Activated naive CD4-positive, alpha-beta T cell treated with anti-CD3 and anti-CD28 coated beads, Interleukin-2, amount 50 U/mL, for 24 hours (primary cell): Measurements from ENCODE around the gene GRK4.
"Not testable (repeated sequence)": the region's sequence is repeated elsewhere in the genome, so short reads cannot be mapped to it uniquely, and the experiment has no call there.

ENCODE experiments used
- H3K27ac Mint-ChIP-seq: one replicate; pipeline ENCODE4 v1.8.0; 2021; ENCODE audit warnings: mild to moderate bottlenecking, mixed read lengths
- H3K27me3 Mint-ChIP-seq: one replicate; pipeline ENCODE4 v1.8.0; 2021; ENCODE audit warnings: mixed read lengths
- H3K36me3 Mint-ChIP-seq: one replicate; pipeline ENCODE4 v1.8.0; 2021; ENCODE audit warnings: mixed read lengths
- H3K4me1 Mint-ChIP-seq: one replicate; pipeline ENCODE4 v1.8.0; 2021; ENCODE audit warnings: mixed read lengths
- H3K4me3 Mint-ChIP-seq: one replicate; pipeline ENCODE4 v1.8.0; 2021; ENCODE audit warnings: mild to moderate bottlenecking, mixed read lengths
- H3K9me3 Mint-ChIP-seq: one replicate; pipeline ENCODE4 v1.8.0; 2021; ENCODE audit warnings: mixed read lengths

GRK4 gene

DNA sequence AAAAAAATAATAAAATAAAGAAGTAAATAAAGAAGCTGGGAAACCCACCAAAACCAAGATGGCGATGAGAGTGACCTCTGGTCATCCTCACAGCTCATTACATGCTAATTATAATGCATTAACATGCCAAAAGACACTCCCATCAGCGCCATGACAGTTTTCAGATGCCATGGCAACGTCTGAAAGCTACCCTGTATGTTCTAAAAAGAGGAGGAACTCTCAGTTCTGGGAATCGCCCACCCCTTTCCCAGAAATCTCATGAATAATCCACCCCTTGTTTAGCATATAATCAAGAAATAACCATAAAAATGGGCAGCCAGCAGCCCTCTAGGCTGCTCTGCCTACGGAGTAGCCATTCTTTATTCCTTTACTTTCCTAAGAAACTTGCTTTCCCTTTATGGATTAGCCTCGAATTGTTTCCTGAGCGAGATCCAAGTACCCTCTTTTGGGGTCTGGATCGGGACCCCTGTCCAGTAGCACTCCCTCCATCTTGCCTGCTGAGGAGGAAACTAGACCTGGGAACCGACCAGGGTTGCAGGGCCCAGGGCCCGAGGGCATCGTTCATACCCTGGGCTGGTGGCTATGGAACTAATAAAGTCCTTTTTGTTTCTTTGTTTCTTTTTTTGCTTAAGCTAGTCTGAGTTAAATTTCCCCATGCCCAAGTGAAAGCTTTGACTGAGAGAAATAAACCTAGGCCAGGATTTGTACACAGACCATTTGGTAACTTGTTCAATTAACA, 80.1 kb downstream of the GRK4 start:
- H3K36me3 Mint-ChIP-seq, result peaks cover 3% of the 10 kb centered on the region
- no peak overlapping the region for H3K4me3 Mint-ChIP-seq
- no peaks in the 10 kb centered on the region for H3K27me3 Mint-ChIP-seq
- no peak overlapping the region for H3K27ac Mint-ChIP-seq
- peaks cover 40% of the 10 kb centered on the region for H3K4me1 Mint-ChIP-seq
- H3K9me3 Mint-ChIP-seq, result no peaks in the 10 kb centered on the region

DNA sequence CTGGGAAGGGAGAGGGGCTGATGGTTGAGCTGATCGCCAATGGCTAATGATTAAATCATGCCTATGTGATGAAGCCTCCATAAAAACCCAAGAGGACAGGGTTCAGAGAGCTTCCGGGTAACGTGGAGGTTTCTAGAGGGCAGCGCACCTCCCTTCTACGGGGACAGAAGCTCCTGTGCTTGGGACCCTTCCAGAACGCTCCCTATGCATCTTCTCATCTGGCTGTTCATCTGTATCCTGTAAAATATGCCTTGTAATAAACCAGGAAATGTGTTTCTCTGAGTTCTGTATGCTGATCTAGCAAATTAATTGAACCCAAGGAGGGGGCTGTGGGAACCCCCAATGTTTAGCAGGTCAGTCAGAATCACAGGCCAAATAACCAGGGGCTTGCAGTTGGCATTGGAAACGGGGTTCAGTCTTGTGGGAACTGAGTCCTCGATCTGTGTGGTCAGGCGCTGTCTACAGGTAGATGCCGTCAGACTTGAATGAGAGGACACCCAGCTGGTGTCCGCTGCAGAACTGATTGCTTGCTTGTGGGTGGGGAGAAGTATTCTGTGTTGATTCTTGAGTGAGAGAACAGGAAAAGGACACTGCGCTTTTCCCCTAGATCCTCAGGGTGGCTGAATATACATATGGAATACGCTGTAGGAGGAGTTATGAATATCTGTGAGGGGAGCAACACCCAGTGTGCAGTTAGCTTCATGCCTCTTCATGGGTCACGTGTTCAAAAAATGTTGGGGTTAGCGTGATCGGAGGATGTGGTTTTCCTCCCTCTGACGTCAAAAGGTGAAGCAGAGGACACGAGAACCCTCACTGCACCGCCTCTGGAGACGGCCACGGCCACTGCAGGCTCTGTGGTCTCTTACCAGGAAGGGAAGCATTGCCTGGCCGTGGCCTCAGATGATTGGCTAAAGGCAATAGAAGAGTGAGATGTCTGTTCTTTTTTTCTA, 81.8 kb downstream of the GRK4 start:
- H3K4me3 Mint-ChIP-seq, result peak overlapping the region; percentile 49
- no peaks in the 10 kb centered on the region for H3K9me3 Mint-ChIP-seq
- H3K27ac Mint-ChIP-seq, result peak overlapping the region; percentile 55
- H3K36me3 Mint-ChIP-seq, result peaks cover 3% of the 10 kb centered on the region
- H3K27me3 Mint-ChIP-seq, result no peaks in the 10 kb centered on the region
- H3K4me1 Mint-ChIP-seq, result peaks cover 39% of the 10 kb centered on the region

DNA sequence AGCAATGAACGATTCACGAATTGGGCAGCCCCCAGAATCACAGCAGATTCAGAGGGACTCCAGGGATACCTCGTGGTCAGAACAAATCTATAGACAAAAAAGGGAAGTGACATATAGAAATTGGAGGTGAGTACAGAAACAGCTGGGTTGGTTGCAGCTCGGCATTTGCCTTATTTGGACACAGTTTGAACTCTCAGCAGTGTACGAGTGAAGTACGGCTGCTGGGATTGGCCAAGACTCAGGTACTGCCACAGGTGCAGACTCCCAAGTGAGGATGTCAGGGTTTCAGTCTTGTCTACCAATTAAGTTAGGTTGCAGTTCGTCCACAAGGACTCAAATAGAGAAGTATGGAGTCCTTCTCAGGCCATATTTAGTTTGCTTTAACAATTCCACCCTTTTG, 82.8 kb downstream of the GRK4 start:
- Mint-ChIP-seq H3K36me3 (peaks cover 3% of the 10 kb centered on the region), H3K27ac (no peak overlapping the region), H3K27me3 (no peaks in the 10 kb centered on the region), H3K4me3 (no peak overlapping the region), H3K4me1 (peaks cover 36% of the 10 kb centered on the region), H3K9me3 (no peaks in the 10 kb centered on the region)

DNA sequence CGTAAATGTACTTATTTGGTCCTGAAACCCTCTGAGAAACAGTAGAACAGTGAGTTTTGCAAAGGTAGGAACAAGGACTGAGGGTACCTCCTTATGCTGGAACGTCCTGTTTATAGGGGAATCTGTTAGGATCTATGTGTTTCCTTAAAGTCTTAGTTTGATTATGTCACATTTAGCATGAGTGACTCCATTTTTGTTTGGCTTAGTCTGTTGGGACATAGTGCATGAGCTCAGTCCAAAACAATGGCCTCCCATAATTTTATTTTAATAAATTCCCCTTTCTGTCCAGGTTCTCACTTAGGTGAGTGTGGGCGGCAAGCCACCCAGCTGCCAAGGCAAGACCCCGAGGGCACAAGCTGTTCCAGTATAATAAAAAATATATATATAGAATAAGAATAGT, 83.3 kb downstream of the GRK4 start:
- Mint-ChIP-seq H3K9me3 (no peaks in the 10 kb centered on the region), H3K27me3 (no peaks in the 10 kb centered on the region), H3K4me3 (no peak overlapping the region), H3K36me3 (peaks cover 3% of the 10 kb centered on the region), H3K4me1 (peaks cover 35% of the 10 kb centered on the region), H3K27ac (no peak overlapping the region)

DNA sequence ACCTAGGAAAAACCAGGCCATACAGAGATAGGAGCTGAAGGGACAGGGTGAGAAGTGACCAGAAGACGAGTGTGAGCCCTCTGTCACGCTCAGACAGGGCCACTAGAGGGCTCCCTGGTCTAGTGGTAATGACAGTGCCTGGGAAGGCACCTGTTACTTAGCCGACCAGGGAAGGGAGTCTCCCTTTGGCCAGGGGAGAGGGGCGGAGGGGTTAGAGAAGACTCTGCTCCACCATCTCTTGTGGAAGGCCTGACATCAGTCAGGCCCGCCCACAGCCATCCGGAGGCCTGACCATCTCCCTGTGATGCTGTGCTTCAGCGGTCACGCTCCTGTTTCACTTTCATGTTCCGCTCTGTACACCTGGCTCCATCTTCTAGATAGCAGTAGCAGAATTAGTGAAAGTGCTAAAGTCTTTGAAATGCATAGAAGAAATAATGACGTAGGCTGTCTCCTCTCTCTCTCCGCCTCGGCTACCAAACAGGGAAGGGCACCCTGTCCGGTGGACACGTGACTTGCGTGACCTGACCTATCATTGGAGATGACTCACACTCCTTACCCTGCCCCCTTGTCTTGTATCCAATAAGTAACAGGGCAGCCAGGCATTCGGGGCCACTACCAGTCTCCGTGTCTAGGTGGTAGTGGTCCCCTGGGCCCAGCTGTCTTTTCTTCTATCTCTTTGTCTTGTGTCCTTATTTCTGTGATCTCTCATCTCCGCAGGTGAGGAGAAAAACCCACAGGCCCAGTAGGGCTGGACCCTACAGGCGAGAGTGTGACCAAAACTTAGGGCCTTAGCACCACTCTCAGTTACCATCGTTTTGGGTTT, 84.3 kb downstream of the GRK4 start:
- peak overlapping the region; percentile 74 for H3K4me3 Mint-ChIP-seq
- peaks cover 3% of the 10 kb centered on the region for H3K36me3 Mint-ChIP-seq
- peak overlapping the region; percentile 78 for H3K27ac Mint-ChIP-seq
- no peaks in the 10 kb centered on the region for H3K27me3 Mint-ChIP-seq
- no peaks in the 10 kb centered on the region for H3K9me3 Mint-ChIP-seq
- H3K4me1 Mint-ChIP-seq, result peaks cover 27% of the 10 kb centered on the region

DNA sequence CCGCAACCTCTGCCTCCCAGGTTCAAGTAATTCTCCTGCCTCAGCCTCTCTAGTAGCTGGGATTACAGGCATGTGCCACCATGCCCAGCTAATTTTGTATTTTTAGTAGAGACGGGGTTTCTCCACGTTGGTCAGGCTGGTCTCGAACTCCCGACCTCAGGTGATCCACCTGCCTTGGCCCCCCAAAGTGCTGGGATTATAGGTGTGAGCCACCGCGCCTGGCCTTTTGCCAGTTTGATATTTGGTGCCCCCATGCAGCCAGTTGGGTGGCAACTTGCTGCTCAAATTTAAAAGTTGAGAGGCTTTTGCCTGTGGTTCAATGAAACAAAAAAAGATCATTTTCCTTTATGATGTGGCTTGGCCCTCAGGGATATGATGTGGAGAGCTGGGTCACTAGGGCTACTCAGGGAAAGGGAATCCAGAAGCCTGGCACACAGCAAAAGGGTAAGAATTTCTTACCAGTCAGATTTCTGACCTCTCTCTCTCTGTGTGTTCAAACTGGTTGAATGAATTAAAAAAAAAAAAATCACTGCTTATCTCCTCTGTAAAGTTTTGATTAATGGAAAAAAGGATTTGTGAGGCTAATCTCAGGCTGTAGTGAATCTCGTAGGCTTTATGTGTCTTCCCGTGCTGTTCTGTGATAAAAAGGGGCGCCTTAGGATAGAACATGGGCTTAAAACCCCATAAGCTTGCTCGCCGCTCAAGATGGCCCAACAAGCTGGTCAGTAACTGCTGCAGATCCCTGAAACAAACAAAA, 87.9 kb downstream of the GRK4 start:
- peaks cover 13% of the 10 kb centered on the region for H3K9me3 Mint-ChIP-seq
- not testable (repeated sequence) for H3K27me3 Mint-ChIP-seq, H3K4me3 Mint-ChIP-seq, H3K27ac Mint-ChIP-seq, H3K36me3 Mint-ChIP-seq
- H3K4me1 Mint-ChIP-seq, result peaks cover 12% of the 10 kb centered on the region

DNA sequence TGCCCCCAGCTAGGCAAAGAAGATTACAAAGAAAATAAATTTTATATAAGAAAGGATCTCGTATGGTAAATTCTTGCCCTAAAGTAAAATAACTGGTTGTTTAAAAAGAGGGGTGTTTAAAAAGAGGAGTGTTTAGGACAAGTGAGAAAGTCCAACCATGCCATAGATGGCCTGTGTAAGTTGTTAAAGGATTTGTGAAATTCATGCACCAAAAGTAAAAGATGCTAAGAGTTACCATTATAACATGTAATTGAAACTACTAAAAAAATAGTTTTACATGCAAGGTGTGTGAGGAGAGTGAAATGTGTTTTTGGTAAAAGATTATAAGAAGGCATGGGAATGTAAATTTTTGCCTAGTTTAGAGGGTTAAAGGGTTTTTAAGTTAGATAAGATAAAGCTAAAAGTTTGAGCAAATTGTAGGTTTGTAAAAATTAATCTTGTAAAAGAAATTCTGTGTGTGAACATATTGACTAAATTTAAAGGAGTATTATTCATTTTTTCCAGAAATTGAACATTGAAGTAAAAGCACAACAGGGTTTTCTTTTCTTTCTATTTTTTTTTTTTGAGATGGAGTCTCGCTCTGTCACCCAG, 90.9 kb downstream of the GRK4 start:
- Mint-ChIP-seq H3K4me1 (no peaks in the 10 kb centered on the region), H3K36me3 (peaks cover 7% of the 10 kb centered on the region), H3K27ac (no peak overlapping the region)

DNA sequence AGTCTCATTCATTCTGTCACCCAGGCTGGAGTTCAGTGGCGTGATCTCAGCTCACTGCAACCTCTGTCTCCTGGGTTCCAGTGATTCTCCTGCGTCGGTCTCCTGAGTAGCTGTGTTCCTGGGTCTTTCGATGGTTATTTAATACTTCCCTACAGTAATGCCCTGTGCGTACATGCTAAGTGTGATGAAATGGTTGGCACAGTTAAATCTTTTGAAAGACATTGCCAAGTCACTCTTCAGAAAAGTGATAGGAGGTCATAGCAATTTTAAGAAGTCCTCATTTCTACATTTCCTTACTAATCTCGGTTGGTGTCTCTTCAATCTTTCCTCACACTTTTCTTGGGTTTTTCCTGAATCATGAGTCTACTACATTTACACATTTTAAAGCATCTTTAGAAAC, 96.6 kb downstream of the GRK4 start:
- Mint-ChIP-seq H3K36me3 (peaks cover 4% of the 10 kb centered on the region), H3K4me3 (no peak overlapping the region), H3K27me3 (peaks cover 2% of the 10 kb centered on the region), H3K27ac (no peak overlapping the region), H3K4me1 (no peaks in the 10 kb centered on the region), H3K9me3 (peaks cover 8% of the 10 kb centered on the region)

More for the DNA sequence above, 90.9 kb downstream of the GRK4 start:
- no peaks in the 10 kb centered on the region for H3K27me3 Mint-ChIP-seq
- peaks cover 13% of the 10 kb centered on the region for H3K9me3 Mint-ChIP-seq
- H3K4me3 Mint-ChIP-seq, result no peak overlapping the region

DNA sequence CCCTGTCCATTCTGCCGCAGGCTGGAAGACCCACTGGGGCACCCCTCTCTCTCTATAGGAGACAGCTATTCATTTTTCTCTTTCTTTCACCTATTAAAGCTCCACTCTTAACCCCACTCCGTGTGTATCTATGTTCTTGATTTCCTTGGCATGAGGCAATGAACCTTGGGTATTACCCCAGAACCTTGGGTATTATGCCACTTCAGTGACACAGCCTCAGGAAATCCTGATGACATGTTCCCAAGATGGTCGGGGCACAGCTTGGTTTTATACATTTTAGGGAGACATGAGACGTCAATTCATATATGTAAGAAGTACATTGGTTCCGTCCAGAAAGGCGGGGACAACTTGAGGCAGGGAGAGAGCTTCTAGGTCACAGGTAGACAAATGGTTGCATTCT, 97.6 kb downstream of the GRK4 start:
- H3K4me3 Mint-ChIP-seq, result no peak overlapping the region
- H3K4me1 Mint-ChIP-seq, result no peaks in the 10 kb centered on the region
- peaks cover 2% of the 10 kb centered on the region for H3K27me3 Mint-ChIP-seq
- peaks cover 1% of the 10 kb centered on the region for H3K36me3 Mint-ChIP-seq
- no peak overlapping the region for H3K27ac Mint-ChIP-seq
- H3K9me3 Mint-ChIP-seq, result peaks cover 3% of the 10 kb centered on the region

DNA sequence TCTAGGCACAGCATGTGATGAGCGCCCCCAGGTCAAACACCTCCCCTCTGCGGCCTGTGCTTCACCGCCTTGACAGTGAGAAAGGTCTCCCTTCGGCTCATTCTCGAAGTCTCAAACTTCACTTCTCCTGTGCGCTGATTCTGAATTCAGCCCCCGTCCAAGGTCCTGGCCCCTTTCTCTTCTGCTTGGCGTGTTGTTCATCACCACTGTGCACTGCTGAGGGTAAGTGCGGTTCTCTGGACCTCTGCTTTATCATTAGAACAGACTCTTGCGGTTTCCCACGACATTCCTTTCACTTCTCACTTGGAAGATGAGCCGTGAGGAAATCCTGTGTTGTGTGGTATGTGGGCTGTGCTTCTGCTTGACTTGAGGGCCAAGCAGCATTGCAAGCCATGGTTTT, 99.1 kb downstream of the GRK4 start:
- H3K4me3 Mint-ChIP-seq, result no peak overlapping the region
- H3K27me3 Mint-ChIP-seq, result peaks cover 2% of the 10 kb centered on the region
- H3K9me3 Mint-ChIP-seq, result no peaks in the 10 kb centered on the region
- H3K27ac Mint-ChIP-seq, result no peak overlapping the region
- H3K4me1 Mint-ChIP-seq, result no peaks in the 10 kb centered on the region
- H3K36me3 Mint-ChIP-seq, result no peaks in the 10 kb centered on the region

DNA sequence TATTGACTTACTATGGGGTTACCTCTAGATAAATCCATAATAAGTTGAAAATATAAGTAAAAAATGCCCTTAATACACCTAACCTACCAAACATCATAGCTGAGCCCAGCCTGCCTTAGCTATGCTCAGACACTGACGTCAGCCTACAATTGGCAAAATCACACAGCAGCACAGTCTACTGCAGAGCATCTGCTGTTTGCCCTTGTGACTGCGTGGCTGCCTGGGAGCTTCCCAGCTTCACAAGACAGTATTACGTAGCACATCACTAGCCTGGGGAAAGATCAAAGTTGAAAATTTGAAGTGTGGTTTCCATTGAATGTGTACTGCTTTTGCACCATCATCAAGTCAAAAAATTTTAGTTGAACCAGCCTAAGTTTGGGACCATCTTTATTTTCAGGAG, 102.2 kb downstream of the GRK4 start:
- H3K4me1 Mint-ChIP-seq, result no peaks in the 10 kb centered on the region
- no peak overlapping the region for H3K4me3 Mint-ChIP-seq
- no peaks in the 10 kb centered on the region for H3K9me3 Mint-ChIP-seq
- no peak overlapping the region for H3K27ac Mint-ChIP-seq
- H3K27me3 Mint-ChIP-seq, result peaks cover 2% of the 10 kb centered on the region
- no peaks in the 10 kb centered on the region for H3K36me3 Mint-ChIP-seq

DNA sequence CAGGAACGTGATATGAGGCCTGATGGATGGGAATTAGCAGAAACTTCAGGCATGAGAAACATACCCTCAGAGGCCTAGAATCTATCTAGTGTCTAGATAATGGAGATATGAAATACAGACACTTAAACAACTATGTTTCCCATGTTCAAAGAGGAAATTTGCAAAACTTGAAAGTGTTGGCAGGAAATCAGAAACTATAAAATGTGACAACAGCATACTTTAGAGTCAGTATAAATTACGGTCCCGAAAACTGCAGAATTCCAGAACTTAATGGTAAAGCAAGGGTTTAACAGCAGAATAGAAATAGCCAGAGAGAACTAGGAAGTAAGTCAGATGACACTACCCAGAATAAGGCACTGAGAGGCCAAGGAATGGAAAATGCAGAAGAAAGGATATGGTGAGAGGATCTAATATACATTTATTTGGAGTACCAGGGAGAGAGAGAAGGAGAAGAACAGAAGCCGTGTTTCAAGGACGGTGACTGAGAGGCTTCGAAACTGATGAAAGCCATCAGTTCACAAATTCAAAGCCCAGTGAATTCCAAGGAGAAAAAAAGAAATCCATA, 103.5 kb downstream of the GRK4 start:
- Mint-ChIP-seq H3K36me3 (no peaks in the 10 kb centered on the region), H3K9me3 (no peaks in the 10 kb centered on the region), H3K4me1 (no peaks in the 10 kb centered on the region), H3K27ac (no peak overlapping the region), H3K4me3 (no peak overlapping the region), H3K27me3 (no peaks in the 10 kb centered on the region)

DNA sequence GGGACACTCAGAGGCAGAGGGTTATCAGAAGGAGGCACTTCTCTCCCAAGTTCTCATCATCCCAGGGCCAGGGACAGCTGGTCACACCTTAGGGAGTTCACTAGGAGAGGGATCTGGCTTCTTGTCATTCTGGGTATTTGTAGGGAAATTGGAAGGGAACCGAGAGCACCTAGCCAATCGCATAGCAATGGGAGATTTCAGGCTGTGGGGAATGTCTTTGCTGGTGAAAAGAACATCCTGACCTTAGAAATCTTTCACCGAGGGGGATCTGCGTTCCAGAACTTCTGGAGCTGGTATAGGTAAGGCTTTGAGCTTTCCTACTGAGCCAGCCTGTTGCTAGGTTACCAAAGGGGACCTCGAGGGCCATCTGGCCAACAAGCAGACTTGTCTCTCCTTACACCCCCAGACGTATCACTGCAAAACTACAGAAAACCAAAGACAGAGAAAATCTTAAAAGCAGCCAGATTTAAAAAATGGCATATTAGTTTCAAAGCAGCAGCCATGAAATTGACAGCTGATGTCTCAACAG, 104.2 kb downstream of the GRK4 start:
- H3K4me1 Mint-ChIP-seq, result no peaks in the 10 kb centered on the region
- H3K27ac Mint-ChIP-seq, result no peak overlapping the region
- no peaks in the 10 kb centered on the region for H3K9me3 Mint-ChIP-seq

DNA sequence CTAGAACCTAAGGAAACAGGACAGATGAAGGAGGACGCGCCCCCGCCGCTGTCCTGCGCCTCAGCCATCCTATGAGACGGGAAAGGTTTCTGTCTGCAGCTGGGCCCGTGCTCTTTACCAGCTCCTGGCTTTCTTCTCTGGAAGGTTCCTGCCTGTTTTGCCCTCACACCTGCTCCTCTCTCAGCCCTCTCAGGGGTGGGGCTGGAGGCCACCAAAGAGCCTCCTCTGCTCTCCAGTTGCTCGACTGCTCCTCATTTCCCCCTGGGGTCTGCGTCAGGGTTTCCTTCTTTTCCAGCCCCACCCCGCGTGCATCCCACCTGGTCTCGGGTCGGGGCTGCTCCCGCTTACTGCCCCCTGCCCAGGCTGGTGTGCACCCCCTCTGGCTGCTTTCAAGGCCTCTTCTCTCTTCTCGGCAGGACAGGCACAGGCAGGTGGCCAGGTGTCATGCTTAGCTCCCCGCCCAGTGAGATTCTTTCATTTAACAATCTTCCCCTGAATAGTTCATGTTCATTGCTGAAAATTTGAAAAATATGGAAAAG, 106.4 kb downstream of the GRK4 start:
- no peak overlapping the region for H3K27ac Mint-ChIP-seq
- no peaks in the 10 kb centered on the region for H3K4me1 Mint-ChIP-seq
- H3K27me3 Mint-ChIP-seq, result no peaks in the 10 kb centered on the region
- H3K9me3 Mint-ChIP-seq, result no peaks in the 10 kb centered on the region
- H3K4me3 Mint-ChIP-seq, result no peak overlapping the region
- H3K36me3 Mint-ChIP-seq, result no peaks in the 10 kb centered on the region

More for the DNA sequence above, 104.2 kb downstream of the GRK4 start:
- no peaks in the 10 kb centered on the region for H3K27me3 Mint-ChIP-seq
- no peaks in the 10 kb centered on the region for H3K36me3 Mint-ChIP-seq
- no peak overlapping the region for H3K4me3 Mint-ChIP-seq
